Trophoblast cell (in vitro differentiated cells and primary cell): ENCODE data around the gene OR4D5.

Source experiments
- DNase-seq, 2 donors: peaks; one replicate each; pipeline ENCODE4 v3.0.0-alpha.2; 2016
- H2AFZ ChIP-seq: 2 replicates; pipeline ENCODE4 v1.6.1; 2013; ENCODE audit warnings: low read length, moderate library complexity, mild to moderate bottlenecking; ENCODE audit not compliant: insufficient read depth, poor library complexity
- H2AK5ac ChIP-seq: 2 replicates; pipeline ENCODE4 v1.6.1; 2013; ENCODE audit warnings: mild to moderate bottlenecking, low read length
- H2BK120ac ChIP-seq: 2 replicates; pipeline ENCODE4 v1.6.1; 2013; ENCODE audit warnings: low read length, mild to moderate bottlenecking, moderate library complexity; ENCODE audit not compliant: insufficient read depth, poor library complexity
- H2BK12ac ChIP-seq: 2 replicates; pipeline ENCODE4 v1.6.1; 2013; ENCODE audit warnings: mild to moderate bottlenecking, low read length, moderate library complexity
- H2BK5ac ChIP-seq: 2 replicates; pipeline ENCODE4 v1.6.1; 2013; ENCODE audit warnings: low read length, low read depth, moderate library complexity, mild to moderate bottlenecking; ENCODE audit not compliant: poor library complexity
- H3K14ac ChIP-seq: 2 replicates; pipeline ENCODE4 v1.6.1; 2013; ENCODE audit warnings: mild to moderate bottlenecking, low read length
- H3K18ac ChIP-seq: 2 replicates; pipeline ENCODE4 v1.6.1; 2013; ENCODE audit warnings: mild to moderate bottlenecking, low read length
- H3K23ac ChIP-seq: 2 replicates; pipeline ENCODE4 v1.6.1; 2013; ENCODE audit warnings: low read length
- H3K27ac ChIP-seq: 2 replicates; pipeline ENCODE4 v1.5.1; 2013; ENCODE audit warnings: low read depth, mild to moderate bottlenecking, inconsistent platforms, low read length, moderate library complexity
- H3K27me3 ChIP-seq: 2 replicates; pipeline ENCODE4 v1.6.1; 2013; ENCODE audit warnings: inconsistent platforms, mild to moderate bottlenecking, low read length, moderate library complexity; ENCODE audit not compliant: insufficient read depth
- H3K36me3 ChIP-seq, 2 experiments: 1 replicate in 1 of 2; 2 replicates in 1 of 2; pipeline ENCODE4 v1.6.1; 2013; ENCODE audit warnings: low read length in 2 of 2, mild to moderate bottlenecking in 2 of 2, moderate library complexity in 1 of 2; ENCODE audit not compliant: insufficient read depth in 2 of 2, control insufficient read depth in 1 of 2
- H3K4ac ChIP-seq: 2 replicates; pipeline ENCODE4 v1.6.1; 2013; ENCODE audit warnings: low read depth, mild to moderate bottlenecking, low read length, moderate library complexity
- H3K4me1 ChIP-seq, 2 experiments: 1 replicate in 1 of 2; 2 replicates in 1 of 2; pipeline ENCODE4 v1.6.1; 2013; ENCODE audit warnings: low read length in 2 of 2, mild to moderate bottlenecking in 2 of 2, moderate library complexity in 1 of 2; ENCODE audit not compliant: insufficient read depth in 2 of 2, control insufficient read depth in 1 of 2
- H3K4me2 ChIP-seq: 2 replicates; pipeline ENCODE4 v1.6.1; 2013; ENCODE audit warnings: inconsistent platforms, mild to moderate bottlenecking, low read length, moderate library complexity
- H3K4me3 ChIP-seq: 2 replicates; pipeline ENCODE4 v1.5.1; 2013; ENCODE audit warnings: mild to moderate bottlenecking, low read depth, low read length, inconsistent platforms
- H3K79me1 ChIP-seq: one replicate; pipeline ENCODE4 v1.6.1; 2013; ENCODE audit warnings: low read length
- H3K79me2 ChIP-seq: 2 replicates; pipeline ENCODE4 v1.6.1; 2013; ENCODE audit warnings: low read length, mild to moderate bottlenecking; ENCODE audit not compliant: control insufficient read depth, insufficient read depth, poor library complexity
- H3K9ac ChIP-seq: 2 replicates; pipeline ENCODE4 v1.6.1; 2013; ENCODE audit warnings: mild to moderate bottlenecking, low read length
- H3K9me3 ChIP-seq: 2 replicates; pipeline ENCODE4 v1.6.1; 2013; ENCODE audit warnings: low read depth, mild to moderate bottlenecking, control low read depth, inconsistent platforms, low read length; ENCODE audit not compliant: insufficient read depth
- H4K12ac ChIP-seq: 2 replicates; pipeline ENCODE4 v1.6.1; 2013; ENCODE audit warnings: low read depth, mild to moderate bottlenecking, low read length, moderate library complexity
- H4K8ac ChIP-seq: 2 replicates; pipeline ENCODE4 v1.6.1; 2013; ENCODE audit warnings: low read depth, mild to moderate bottlenecking, low read length, moderate library complexity
- H4K91ac ChIP-seq: one replicate; pipeline ENCODE4 v1.6.1; 2013; ENCODE audit warnings: low read depth, mild to moderate bottlenecking, low read length, moderate library complexity
- WGBS: extraction: QIAGEN DNeasy Blood & Tissue Kit; methylation state at CpG from one replicate; pipeline ENCODE4 v1.1.7; 2013; ENCODE audit warnings: missing lambda C conversion rate; ENCODE audit not compliant: insufficient read length, insufficient coverage; ENCODE audit errors: extremely low coverage; 5-methylcytosine and 5-hydroxymethylcytosine counted together

The OR4D5 gene

GRCh38 chr11:123924027-123924426, 15.4 kb upstream of the OR4D5 start:
- Histone ChIP-seq H3K23ac (no peak overlapping the region), H3K9ac (no peak overlapping the region)

GRCh38 chr11:123942413-123942812, 3.0 kb downstream of the OR4D5 start:
- Histone ChIP-seq H3K18ac (no peak overlapping the region), H3K79me1 (no peaks in the 10 kb centered on the region), H3K79me2 (no peaks in the 10 kb centered on the region), H3K4ac (no peak overlapping the region), H3K36me3 (no peaks in the 10 kb centered on the region), H3K9ac (no peak overlapping the region), H3K27ac (no peak overlapping the region), H4K91ac (no peak overlapping the region), H2BK12ac (no peak overlapping the region), H2AK5ac (no peak overlapping the region), H3K27me3 (no peaks in the 10 kb centered on the region), H3K14ac (no peak overlapping the region), H2BK120ac (no peak overlapping the region), H3K9me3 (no peaks in the 10 kb centered on the region), H3K23ac (no peak overlapping the region), H3K4me2 (no peak overlapping the region), H2BK5ac (no peak overlapping the region), H4K8ac (no peak overlapping the region), H3K4me3 (no peak overlapping the region), H4K12ac (no peak overlapping the region), H2AFZ (no peak overlapping the region), H3K4me1 (no peaks in the 10 kb centered on the region)
- DNase-seq, result no peak
- WGBS, result no CpG with 5 or more reads among the region's 4 CpGs

More at GRCh38 chr11:123924027-123924426, 15.4 kb upstream of the OR4D5 start:
- Histone ChIP-seq H2AK5ac (no peak overlapping the region), H3K18ac (no peak overlapping the region), H3K4me1 (no peaks in the 10 kb centered on the region), H3K9me3 (no peaks in the 10 kb centered on the region), H3K27ac (no peak overlapping the region), H3K79me1 (no peaks in the 10 kb centered on the region), H2AFZ (no peak overlapping the region), H3K4me2 (no peak overlapping the region), H4K8ac (no peak overlapping the region), H3K14ac (no peak overlapping the region), H3K4ac (no peak overlapping the region), H3K36me3 (no peaks in the 10 kb centered on the region), H4K12ac (no peak overlapping the region), H4K91ac (no peak overlapping the region), H3K27me3 (no peaks in the 10 kb centered on the region), H2BK120ac (no peak overlapping the region), H3K4me3 (no peak overlapping the region), H2BK5ac (no peak overlapping the region), H2BK12ac (no peak overlapping the region), H3K79me2 (no peaks in the 10 kb centered on the region)
- no CpG with 5 or more reads among the region's 1 CpG for whole genome bisulfite sequencing
- DNase-seq, result no peak

GRCh38 chr11:123943738-123944137, 4.3 kb downstream of the OR4D5 start, which contains the start of gene OR6T1:
Gene OR6T1, minus strand, starts transcription at chr11:123943838. Its CDS starts 0 bp downstream, at chr11:123943838.
- Histone ChIP-seq H4K8ac (no peak within 1 kb of the TSS), H3K4me2 (no peak within 1 kb of the TSS), H4K91ac (no peak within 1 kb of the TSS)

GRCh38 chr11:123945132-123945531, 5.7 kb downstream of the OR4D5 start:
- H3K4me3 ChIP-seq, result no peak overlapping the region
- H3K36me3 ChIP-seq, result no peaks in the 10 kb centered on the region
- H3K23ac ChIP-seq, result no peak overlapping the region
- no peak overlapping the region for H4K8ac ChIP-seq
- no peaks in the 10 kb centered on the region for H3K4me1 ChIP-seq
- no peak overlapping the region for H2BK12ac ChIP-seq
- no peak overlapping the region for H3K4me2 ChIP-seq
- no CpG with 5 or more reads among the region's 1 CpG for WGBS
- H2AFZ ChIP-seq, result no peak overlapping the region
- H2BK120ac ChIP-seq, result no peak overlapping the region
- H4K12ac ChIP-seq, result no peak overlapping the region
- no peaks in the 10 kb centered on the region for H3K27me3 ChIP-seq
- no peak overlapping the region for H3K9ac ChIP-seq
- no peaks in the 10 kb centered on the region for H3K79me2 ChIP-seq
- no peaks in the 10 kb centered on the region for H3K9me3 ChIP-seq
- no peak overlapping the region for H3K14ac ChIP-seq
- no peak overlapping the region for H2AK5ac ChIP-seq
- no peak overlapping the region for H4K91ac ChIP-seq
- H3K27ac ChIP-seq, result no peak overlapping the region
- no peak overlapping the region for H3K18ac ChIP-seq
- no peaks in the 10 kb centered on the region for H3K79me1 ChIP-seq
- DNase-seq, result no peak
- no peak overlapping the region for H2BK5ac ChIP-seq
- no peak overlapping the region for H3K4ac ChIP-seq

More at GRCh38 chr11:123943738-123944137, 4.3 kb downstream of the OR4D5 start, which contains the start of gene OR6T1:
- DNase-seq, result no peak
- Histone ChIP-seq H2BK120ac (no peak within 1 kb of the TSS), H2BK5ac (no peak within 1 kb of the TSS), H3K79me1 (no peaks in the 10 kb centered on the region), H3K4me3 (no peak within 1 kb of the TSS), H3K14ac (no peak within 1 kb of the TSS), H2AK5ac (no peak within 1 kb of the TSS), H3K18ac (no peak within 1 kb of the TSS), H4K12ac (no peak within 1 kb of the TSS), H3K36me3 (no peaks in the 10 kb centered on the region), H3K4me1 (no peaks in the 10 kb centered on the region), H3K9me3 (no peaks in the 10 kb centered on the region), H3K27ac (no peak within 1 kb of the TSS), H3K9ac (no peak within 1 kb of the TSS), H3K4ac (no peak within 1 kb of the TSS), H3K27me3 (no peaks in the 10 kb centered on the region), H2BK12ac (no peak within 1 kb of the TSS), H2AFZ (no peak within 1 kb of the TSS), H3K79me2 (no peaks in the 10 kb centered on the region), H3K23ac (no peak within 1 kb of the TSS)
- no CpG with 5 or more reads among the region's 3 CpGs for WGBS
